Fibroblast of gingiva (primary cell): ENCODE data around the gene ZNF528.

Source experiments
- DNase-seq: peaks from one replicate; pipeline ENCODE4 v3.0.0-alpha.2; 2011; ENCODE audit warnings: low read depth

The ZNF528 gene

GRCh38 chr19:52397310-52398080 is at the start of gene ZNF528:
Gene ZNF528 (plus strand): TSS chr19:52397849. CDS start chr19:52402014, 4,165 bp downstream.
- DNase-seq = peak; percentile 94

DNA sequence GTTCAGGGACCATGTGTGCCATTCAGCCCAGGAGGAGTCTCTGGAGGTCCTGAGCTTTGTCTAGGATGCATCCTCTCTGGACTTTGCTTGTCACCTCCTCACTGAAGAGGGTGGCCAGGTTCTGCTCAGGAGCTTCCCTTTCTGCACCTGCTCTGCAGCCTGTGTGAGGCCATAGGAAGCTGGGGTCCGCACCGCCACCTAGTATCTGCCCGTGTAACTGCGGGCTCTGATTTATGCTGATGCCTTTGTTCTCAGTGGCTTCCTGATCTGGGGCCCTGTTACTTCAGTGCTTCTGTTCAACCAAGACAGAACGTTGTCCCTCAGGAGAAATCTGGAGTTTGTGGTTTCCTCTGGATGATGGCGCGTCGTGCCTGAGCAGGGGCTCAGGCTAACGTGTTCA is 46.1 kb upstream of the ZNF528 start:
- DNase-seq = no peak

- DNase-seq = no peak
These were observed 31.2 kb upstream of the ZNF528 start for GRCh38 chr19:52366414-52366824.

DNA sequence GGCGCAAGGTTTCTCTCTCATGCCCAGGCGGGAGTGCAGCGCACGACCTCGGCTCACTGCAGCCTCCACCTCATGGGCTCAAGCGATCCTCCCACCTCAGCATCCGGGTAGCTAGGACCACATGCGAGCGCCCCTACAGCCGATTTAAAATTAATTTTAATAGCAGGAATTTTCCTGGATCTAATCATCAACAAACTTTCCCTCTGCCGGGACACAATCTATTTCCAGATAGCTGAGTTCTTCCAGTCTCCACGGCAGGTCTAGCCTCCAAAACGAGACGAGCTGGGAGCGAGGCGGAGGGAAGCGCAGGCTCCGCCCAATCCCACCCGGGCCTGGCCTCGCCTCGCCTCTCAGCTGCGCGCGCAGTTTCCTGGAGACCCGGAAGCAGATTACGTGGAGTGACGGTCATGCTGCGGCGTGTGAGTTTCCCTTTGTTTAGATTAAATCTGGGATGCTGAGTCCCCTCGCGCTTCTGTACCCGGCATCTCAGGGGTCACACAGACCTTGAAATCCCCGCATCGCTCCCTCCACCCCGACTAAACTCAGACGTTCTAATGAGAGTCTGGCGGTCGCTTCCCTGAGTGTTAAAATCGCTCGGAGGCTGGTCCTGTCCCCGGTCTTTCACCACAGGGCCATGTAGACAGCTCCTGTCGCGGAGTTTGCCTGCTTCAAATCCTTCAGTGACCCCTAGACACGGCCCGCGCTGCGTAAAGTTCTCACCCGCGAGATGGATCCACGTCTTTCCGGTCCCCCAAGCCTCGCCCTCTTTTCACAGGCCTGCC is 27.9 kb upstream of the ZNF528 start, which contains the start of gene ZNF880:
TSS of gene ZNF880 (plus strand) at position 365 of the 782 bp plus-strand sequence. CDS start at position 408, 43 bp downstream.
- peak; percentile 91 for DNase-seq

DNA sequence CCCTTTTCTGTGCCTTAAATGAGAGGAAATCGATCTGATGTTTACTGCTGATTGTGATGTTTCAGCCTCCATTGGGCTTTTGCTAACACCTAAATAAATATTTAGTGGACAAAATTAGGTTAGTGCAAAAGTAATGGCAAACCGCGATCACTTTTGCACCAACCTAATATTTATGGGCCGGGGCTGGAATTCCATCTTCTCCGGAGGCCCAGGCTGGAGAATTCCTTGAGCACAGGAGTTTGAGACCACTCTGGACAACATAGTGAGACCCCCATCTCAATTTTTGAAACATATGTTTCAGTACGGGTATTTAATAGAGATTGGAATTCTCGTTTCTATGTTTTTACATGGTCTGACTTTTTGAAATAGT is 27.3 kb upstream of the ZNF528 start:
- no peak for DNase-seq

GRCh38 chr19:52391135-52391534 is 6.5 kb upstream of the ZNF528 start:
- no peak for DNase-seq

DNA sequence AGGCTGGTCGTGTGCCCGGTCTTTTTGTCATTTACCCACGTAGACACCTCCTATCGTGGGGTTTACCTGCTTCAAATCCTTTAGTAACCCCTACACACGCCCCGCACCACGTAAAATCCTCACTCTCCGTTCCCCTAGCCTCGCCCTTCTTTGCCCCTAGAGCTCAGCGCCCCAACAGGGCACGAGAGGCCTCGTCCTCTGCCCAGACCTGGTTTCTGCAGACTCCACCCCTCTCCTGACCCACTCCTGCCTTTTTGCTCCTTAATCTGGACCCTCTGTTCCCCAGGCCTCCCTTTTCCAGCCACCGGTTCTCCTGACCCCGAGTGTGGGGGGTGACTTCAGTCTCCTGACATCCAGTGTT is 412 bp downstream of the ZNF528 start:
- DNase-seq = no peak

- DNase-seq = no peak
These were observed 12.6 kb downstream of the ZNF528 start for GRCh38 chr19:52410276-52410675.

DNA sequence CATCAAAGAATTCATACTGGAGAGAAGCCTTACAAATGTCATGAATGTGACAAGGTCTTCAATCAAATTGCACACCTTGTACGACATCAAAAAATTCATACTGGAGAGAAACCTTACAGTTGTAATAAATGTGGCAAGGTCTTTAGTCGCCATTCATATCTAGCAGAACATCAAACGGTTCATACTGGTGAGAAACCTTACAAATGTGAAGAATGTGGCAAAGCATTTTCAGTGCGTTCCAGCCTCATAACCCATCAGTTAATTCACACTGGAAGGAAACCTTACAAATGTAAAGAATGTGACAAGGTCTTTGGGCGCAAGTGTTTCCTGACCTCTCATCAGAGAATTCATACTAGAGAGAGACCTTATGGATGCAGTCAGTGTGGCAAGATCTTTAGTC is 18.1 kb downstream of the ZNF528 start:
- no peak for DNase-seq

GRCh38 chr19:52428937-52429336 is 31.3 kb downstream of the ZNF528 start, which contains the start of gene ZNF534:
Gene ZNF534 (plus strand): TSS chr19:52429148. CDS start chr19:52431475, 2,327 bp downstream.
- no peak for DNase-seq

DNA sequence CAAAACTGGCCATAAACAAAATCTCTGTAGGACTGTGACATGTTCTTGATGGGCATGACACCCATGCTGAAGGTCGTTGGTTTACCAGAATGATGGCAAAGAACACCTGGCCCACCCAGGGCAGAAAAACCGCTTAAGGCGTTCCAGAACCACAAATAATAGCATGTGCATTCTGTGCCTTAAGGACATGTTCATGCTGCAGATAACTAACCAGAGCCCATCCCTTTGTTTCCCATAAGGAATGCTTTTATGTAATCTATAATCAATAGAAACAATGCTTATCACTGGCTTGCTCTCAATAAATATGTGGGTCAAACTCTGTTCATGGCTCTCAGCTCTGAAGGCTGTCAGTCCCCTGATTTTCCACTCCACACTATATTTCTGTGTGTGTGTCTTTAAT is 44.5 kb downstream of the ZNF528 start:
- DNase-seq = no peak

DNA sequence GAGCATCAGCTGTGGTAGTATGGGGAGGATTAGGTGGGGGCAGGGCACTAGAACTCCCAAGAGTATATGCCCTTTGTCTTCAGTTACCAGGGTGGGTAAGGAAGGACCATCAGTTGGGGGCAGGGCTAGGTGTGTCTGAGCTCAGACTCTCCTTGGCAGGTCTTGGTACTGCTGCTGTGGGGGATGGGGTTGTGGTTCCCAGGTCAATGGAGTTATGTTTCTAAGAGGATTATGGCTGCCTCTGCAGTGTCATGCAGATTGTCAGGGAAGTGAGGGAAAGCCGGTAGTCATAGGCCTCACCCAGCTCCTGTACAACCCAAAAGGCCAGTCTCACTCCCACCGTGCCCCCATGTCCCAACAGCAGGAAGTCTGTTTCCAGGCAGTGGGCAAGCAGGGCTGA is 46.9 kb downstream of the ZNF528 start:
- DNase-seq = no peak

- DNase-seq = no peak
These were observed 53.6 kb downstream of the ZNF528 start for GRCh38 chr19:52451241-52451640.

- peak; percentile 86 for DNase-seq
These were observed 55.9 kb downstream of the ZNF528 start, which contains the start of gene ZNF578 for GRCh38 chr19:52453324-52454094. Gene ZNF578 (plus strand): TSS chr19:52453553. CDS start chr19:52501846, 48,293 bp downstream.

GRCh38 chr19:52464798-52465470 is 67.3 kb downstream of the ZNF528 start:
- no peak for DNase-seq
